K562 (cell line): Measurements from ENCODE around the gene ALKBH3. TPM values are rescaled to one million over a fixed set of nuclear protein-coding genes. Genes with fewer than 3 reads are reported as not detected.

ENCODE experiments used
- ATF6 ChIP-seq: sonication (generic); formaldehyde crosslinking; IDR thresholded peaks from 2 replicates; pipeline ENCODE4 v1.4.0; 2020; ENCODE audit warnings: mild to moderate bottlenecking, missing genetic modification reagents
- BRD9 ChIP-seq: fragments of 450-650 bp; IDR thresholded peaks from 2 replicates; pipeline ENCODE4 v1.6.1; 2018; ENCODE audit warnings: low read depth; ENCODE audit not compliant: partially characterized antibody
- CBFA2T2 ChIP-seq: fragments of 450-650 bp; conservative IDR thresholded peaks from 2 replicates; pipeline ENCODE4 v1.6.1; 2017; ENCODE audit warnings: mild to moderate bottlenecking
- CBX3 ChIP-seq, 2 experiments: IDR thresholded peaks; 1 replicate in 1 of 2; 2 replicates in 1 of 2; pipeline ENCODE4 v1.6.1; 2012; ENCODE audit warnings: inconsistent platforms in 2 of 2, low read length in 2 of 2, borderline replicate concordance in 1 of 2, control low read depth in 1 of 2
- CHD2 ChIP-seq: IDR thresholded peaks from 2 replicates; pipeline ENCODE4 v1.6.1; 2011; ENCODE audit warnings: low read depth, low read length
- FOXP1 ChIP-seq: sonication (generic); formaldehyde crosslinking; IDR thresholded peaks from 2 replicates; pipeline ENCODE4 v1.8.0; 2022; ENCODE audit warnings: mild to moderate bottlenecking, missing genetic modification reagents
- GTF2A2 ChIP-seq: IDR thresholded peaks from 2 replicates; pipeline ENCODE4 v1.6.1; 2016; ENCODE audit warnings: mild to moderate bottlenecking, missing genetic modification characterization, missing compliant biosample characterization
- HIVEP1 ChIP-seq: fragments of 250-450 bp; sonication (Bioruptor Pico); IDR thresholded peaks from 2 replicates; pipeline ENCODE4 v1.4.0; 2020; ENCODE audit warnings: mild to moderate bottlenecking
- HMG20B ChIP-seq: fragments of 250-450 bp; sonication (Bioruptor Pico); IDR thresholded peaks from 2 replicates; pipeline ENCODE4 v1.5.0; 2021; ENCODE audit warnings: mild to moderate bottlenecking
- KLF10 ChIP-seq: fragments of 250-450 bp; sonication (Bioruptor Pico); IDR thresholded peaks from 2 replicates; pipeline ENCODE4 v1.6.1; 2021; ENCODE audit warnings: matching md5 sums
- MEF2A ChIP-seq: IDR thresholded peaks from 2 replicates; pipeline ENCODE4 v1.6.1; 2011; ENCODE audit warnings: low read depth, mild to moderate bottlenecking, low read length, moderate library complexity; ENCODE audit not compliant: control insufficient read depth
- NFE2L1 ChIP-seq: fragments of 450-650 bp; IDR thresholded peaks from 2 replicates; pipeline ENCODE4 v1.6.1; 2016; ENCODE audit warnings: missing genetic modification characterization, low read depth, mild to moderate bottlenecking, missing compliant biosample characterization, moderate library complexity, borderline replicate concordance
- RAD51 ChIP-seq: fragments of 450-650 bp; IDR thresholded peaks from 2 replicates; pipeline ENCODE4 v1.7.1; 2016; ENCODE audit warnings: low read depth, mild to moderate bottlenecking, borderline replicate concordance
- RBM14 ChIP-seq: fragments of 200-400 bp; formaldehyde crosslinking; IDR thresholded peaks from 2 replicates; pipeline ENCODE4 v1.6.1; 2018; ENCODE audit warnings: low read depth, mild to moderate bottlenecking, low read length, moderate library complexity, borderline replicate concordance; ENCODE audit not compliant: insufficient read depth
- SIN3B ChIP-seq: fragments of 450-650 bp; IDR thresholded peaks from 2 replicates; pipeline ENCODE4 v1.6.1; 2017; ENCODE audit warnings: low read depth, mild to moderate bottlenecking, moderate library complexity
- SREBF1 ChIP-seq: fragments of 150-350 bp; IDR thresholded peaks from 2 replicates; pipeline ENCODE4 v1.6.1; 2014; ENCODE audit warnings: antibody characterized with exemption, low read depth, low read length, borderline replicate concordance
- ZBTB7A ChIP-seq: IDR thresholded peaks from 2 replicates; pipeline ENCODE4 v1.6.1; 2011; ENCODE audit warnings: low read depth, mild to moderate bottlenecking, low read length, moderate library complexity, borderline replicate concordance; ENCODE audit not compliant: control insufficient read depth
- ZC3H4 ChIP-seq: sonication (generic); formaldehyde crosslinking; IDR thresholded peaks from 2 replicates; pipeline ENCODE4 v1.9.0; 2021; ENCODE audit warnings: missing genetic modification reagents, borderline replicate concordance
- ZNF121 ChIP-seq: sonication (generic); formaldehyde crosslinking; conservative IDR thresholded peaks from 2 replicates; pipeline ENCODE4 v1.8.0; 2022; ENCODE audit warnings: missing genetic modification reagents
- ZNF263 ChIP-seq: sonication (generic); formaldehyde crosslinking; IDR thresholded peaks from 2 replicates; pipeline ENCODE4 v1.8.0; 2022; ENCODE audit warnings: mild to moderate bottlenecking, missing genetic modification reagents, borderline replicate concordance
- ZNF431 ChIP-seq: sonication (generic); formaldehyde crosslinking; IDR thresholded peaks from 2 replicates; pipeline ENCODE4 v1.8.0; 2022; ENCODE audit warnings: mild to moderate bottlenecking, missing genetic modification reagents
- ZNF717 ChIP-seq: fragments of 250-450 bp; sonication (Bioruptor Pico); IDR thresholded peaks from 2 replicates; pipeline ENCODE4 v1.5.0; 2021
- polyA plus RNA-seq, 8 experiments: library from polyadenylated mRNA; depleted of rRNA in 4 of 8; stranded (reverse) in 5 of 8; unstranded in 3 of 8; fragments of >200 nt; fragmentation: Nextera tagmentation in 2 of 8; fragmentation: Illumina TruSeq in 1 of 8; extraction: Ambion mirVana in 2 of 8; extraction: Trizol in 1 of 8; gene quantifications; 2 replicates each; pipeline versions ENCODE4 v1.2.1 to v1.2.3, GENCODE V29; 2011 to 2014; ENCODE audit warnings: inconsistent platforms in 1 of 8, missing spikeins in 1 of 8
- total RNA-seq, 7 experiments: library from RNA; depleted of rRNA in 6 of 7; stranded (reverse); fragments of >200 nt in 6 of 7; fragmentation: Illumina TruSeq in 2 of 7; extraction: Trizol in 2 of 7; gene quantifications; 2 replicates each; pipeline versions ENCODE4 v1.2.1 to v1.2.3, GENCODE V29; 2011 to 2021; ENCODE audit warnings: low replicate concordance in 1 of 7
- TF ChIP-seq, protein P1 (sequence below): fragments of 450-650 bp; IDR thresholded peaks from 2 replicates; pipeline ENCODE4 v1.6.1; 2018; ENCODE audit not compliant: partially characterized antibody
- TF ChIP-seq, protein P2 (sequence below): sonication (generic); formaldehyde crosslinking; IDR thresholded peaks from 2 replicates; pipeline ENCODE4 v1.8.0; 2022; ENCODE audit warnings: mild to moderate bottlenecking, low read depth, missing genetic modification reagents

Gene ALKBH3
- total and polyA plus RNA-seq, 9 of the 15 experiments (the other 6 are each of a cell fraction or from before 2014, with no cell fraction given) = 16.0 to 49.9 (median 36.5) TPM

DNA sequence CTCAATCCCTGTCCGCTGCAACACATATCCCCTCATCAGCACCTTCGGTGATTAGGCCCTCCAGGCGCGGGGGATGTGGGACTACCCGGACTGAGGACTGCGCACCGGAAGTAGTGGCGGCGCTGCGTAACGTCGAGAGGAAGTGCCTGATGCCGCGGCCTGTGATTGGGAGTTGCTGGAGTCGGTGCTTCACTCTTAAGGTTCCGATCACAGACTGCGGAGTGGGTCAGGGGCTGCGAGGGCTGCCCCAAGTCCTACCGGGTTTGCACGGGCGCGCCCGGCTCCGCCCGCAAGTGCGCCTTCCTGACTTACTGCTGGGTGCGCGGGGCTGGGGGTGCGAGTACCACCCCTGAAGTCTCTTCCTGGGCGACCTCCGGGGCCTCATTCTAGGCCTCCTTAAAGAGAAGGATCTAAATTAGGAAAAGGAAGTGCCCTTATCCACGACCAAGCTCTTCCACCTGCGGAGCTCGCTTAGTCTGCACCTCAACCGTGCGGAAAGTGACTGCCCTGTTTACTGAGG is at the start of gene ALKBH3 (continued):
- TF ChIP-seq RBM14 (no peak), ZNF431 (CRISPR knock-in tag) (no peak), KLF10 (no peak), NFE2L1 (tag) (no peak), RAD51 (no peak), HIVEP1 (CRISPR knock-in tag) (no peak), CBFA2T2 (no peak), CBX3 (IDR thresholded peaks at IDR 0.05; ENCODE audit: borderline replicate concordance in 1 of 2, low read length in 2 of 2) (peak; percentile 96 to 99), HMG20B (CRISPR knock-in tag) (no peak), ZC3H4 (CRISPR knock-in tag) (no peak), SREBF1 (no peak), ZNF121 (CRISPR knock-in tag) (no peak), CHD2 (peak; percentile 50; the same call in 1 of the 2 replicates), SIN3B (peak; percentile 97), ZNF263 (no peak), ATF6 (no peak), ZNF717 (CRISPR knock-in tag) (no peak), GTF2A2 (tag) (peak; percentile 63; the same call in 1 of the 2 replicates), ZBTB7A (peak; percentile 58; the same call in 1 of the 2 replicates), BRD9 (no peak), MEF2A (no peak), FOXP1 (CRISPR knock-in tag) (no peak)
- TF ChIP-seq, protein P1, sequence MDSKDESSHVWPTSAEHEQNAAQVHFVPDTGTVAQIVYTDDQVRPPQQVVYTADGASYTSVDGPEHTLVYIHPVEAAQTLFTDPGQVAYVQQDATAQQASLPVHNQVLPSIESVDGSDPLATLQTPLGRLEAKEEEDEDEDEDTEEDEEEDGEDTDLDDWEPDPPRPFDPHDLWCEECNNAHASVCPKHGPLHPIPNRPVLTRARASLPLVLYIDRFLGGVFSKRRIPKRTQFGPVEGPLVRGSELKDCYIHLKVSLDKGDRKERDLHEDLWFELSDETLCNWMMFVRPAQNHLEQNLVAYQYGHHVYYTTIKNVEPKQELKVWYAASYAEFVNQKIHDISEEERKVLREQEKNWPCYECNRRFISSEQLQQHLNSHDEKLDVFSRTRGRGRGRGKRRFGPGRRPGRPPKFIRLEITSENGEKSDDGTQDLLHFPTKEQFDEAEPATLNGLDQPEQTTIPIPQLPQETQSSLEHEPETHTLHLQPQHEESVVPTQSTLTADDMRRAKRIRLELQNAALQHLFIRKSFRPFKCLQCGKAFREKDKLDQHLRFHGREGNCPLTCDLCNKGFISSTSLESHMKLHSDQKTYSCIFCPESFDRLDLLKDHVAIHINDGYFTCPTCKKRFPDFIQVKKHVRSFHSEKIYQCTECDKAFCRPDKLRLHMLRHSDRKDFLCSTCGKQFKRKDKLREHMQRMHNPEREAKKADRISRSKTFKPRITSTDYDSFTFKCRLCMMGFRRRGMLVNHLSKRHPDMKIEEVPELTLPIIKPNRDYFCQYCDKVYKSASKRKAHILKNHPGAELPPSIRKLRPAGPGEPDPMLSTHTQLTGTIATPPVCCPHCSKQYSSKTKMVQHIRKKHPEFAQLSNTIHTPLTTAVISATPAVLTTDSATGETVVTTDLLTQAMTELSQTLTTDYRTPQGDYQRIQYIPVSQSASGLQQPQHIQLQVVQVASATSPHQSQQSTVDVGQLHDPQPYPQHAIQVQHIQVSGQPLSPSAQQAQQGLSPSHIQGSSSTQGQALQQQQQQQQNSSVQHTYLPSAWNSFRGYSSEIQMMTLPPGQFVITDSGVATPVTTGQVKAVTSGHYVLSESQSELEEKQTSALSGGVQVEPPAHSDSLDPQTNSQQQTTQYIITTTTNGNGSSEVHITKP = no peak
- TF ChIP-seq, protein P2, sequence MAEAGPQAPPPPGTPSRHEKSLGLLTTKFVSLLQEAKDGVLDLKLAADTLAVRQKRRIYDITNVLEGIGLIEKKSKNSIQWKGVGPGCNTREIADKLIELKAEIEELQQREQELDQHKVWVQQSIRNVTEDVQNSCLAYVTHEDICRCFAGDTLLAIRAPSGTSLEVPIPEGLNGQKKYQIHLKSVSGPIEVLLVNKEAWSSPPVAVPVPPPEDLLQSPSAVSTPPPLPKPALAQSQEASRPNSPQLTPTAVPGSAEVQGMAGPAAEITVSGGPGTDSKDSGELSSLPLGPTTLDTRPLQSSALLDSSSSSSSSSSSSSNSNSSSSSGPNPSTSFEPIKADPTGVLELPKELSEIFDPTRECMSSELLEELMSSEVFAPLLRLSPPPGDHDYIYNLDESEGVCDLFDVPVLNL (CRISPR knock-in tag) = no peak
